Keratinocyte (primary cell): Measurements from ENCODE around the gene ZNF787. TPM values are rescaled to one million over a fixed set of nuclear protein-coding genes. Genes with fewer than 3 reads are reported as not detected.

Experiments
- DNase-seq: peaks from one replicate; pipeline ENCODE4 v3.0.0-alpha.2; 2011; ENCODE audit warnings: low read depth, missing footprints, low spot score
- FAIRE-seq: peaks from 2 replicates; lab custom pipeline; 2011; peaks lifted over from hg19 to GRCh38; lab: Jason Lieb, UNC
- H2AFZ ChIP-seq: 2 replicates; pipeline ENCODE4 v1.6.0; 2012; ENCODE audit warnings: low read length, control low read depth, inconsistent platforms; ENCODE audit not compliant: control insufficient read depth
- H3K27ac ChIP-seq: 2 replicates; pipeline ENCODE4 v1.5.1; 2011; ENCODE audit warnings: low read length; ENCODE audit not compliant: control insufficient read depth, insufficient read depth
- H3K27me3 ChIP-seq: 3 replicates; pipeline ENCODE4 v1.6.0; 2011; ENCODE audit warnings: low read length; ENCODE audit not compliant: control insufficient read depth, insufficient read depth; ENCODE audit errors: extremely low read depth
- H3K36me3 ChIP-seq, 2 experiments: 2 replicates in 1 of 2; 3 replicates in 1 of 2; pipeline ENCODE4 v1.5.1; 2011; ENCODE audit warnings: low read length in 2 of 2, mild to moderate bottlenecking in 1 of 2; ENCODE audit not compliant: control insufficient read depth in 2 of 2, insufficient read depth in 2 of 2; ENCODE audit errors: extremely low read depth in 1 of 2
- H3K4me1 ChIP-seq: 3 replicates; pipeline ENCODE4 v1.5.1; 2011; ENCODE audit warnings: low read length; ENCODE audit not compliant: control insufficient read depth, insufficient read depth; ENCODE audit errors: extremely low read depth
- H3K4me2 ChIP-seq: 3 replicates; pipeline ENCODE4 v1.6.0; 2011; ENCODE audit warnings: low read depth, low read length; ENCODE audit not compliant: control insufficient read depth, insufficient read depth; ENCODE audit errors: extremely low read depth
- H3K4me3 ChIP-seq, 3 experiments: fragments of 200-600 bp in 1 of 3; sonication (generic) in 1 of 3; 2 replicates in 2 of 3; 3 replicates in 1 of 3; pipeline ENCODE4 v1.5.1; 2011 to 2016; ENCODE audit warnings: low read length in 3 of 3, mild to moderate bottlenecking in 3 of 3, control low read depth in 2 of 3, inconsistent platforms in 1 of 3, low read depth in 1 of 3, mixed read lengths in 1 of 3, mixed run types in 1 of 3, moderate library complexity in 1 of 3; ENCODE audit not compliant: control insufficient read depth in 2 of 3, insufficient read depth in 2 of 3; ENCODE audit errors: extremely low read depth in 1 of 3
- H3K79me2 ChIP-seq: 2 replicates; pipeline ENCODE4 v1.6.0; 2012; ENCODE audit warnings: low read length; ENCODE audit not compliant: control insufficient read depth, insufficient read depth
- H3K9ac ChIP-seq: 3 replicates; pipeline ENCODE4 v1.6.0; 2011; ENCODE audit warnings: low read length; ENCODE audit not compliant: control insufficient read depth, insufficient read depth; ENCODE audit errors: extremely low read depth
- H3K9me1 ChIP-seq: 3 replicates; pipeline ENCODE4 v1.6.0; 2011; ENCODE audit warnings: low read length; ENCODE audit not compliant: control insufficient read depth, insufficient read depth; ENCODE audit errors: extremely low read depth
- H3K9me3 ChIP-seq: 2 replicates; pipeline ENCODE4 v1.5.1; 2012; ENCODE audit warnings: low read depth, low read length; ENCODE audit not compliant: control insufficient read depth
- H4K20me1 ChIP-seq: 3 replicates; pipeline ENCODE4 v1.6.0; 2011; ENCODE audit warnings: low read length; ENCODE audit not compliant: control insufficient read depth, insufficient read depth; ENCODE audit errors: extremely low read depth
- EZH2 ChIP-seq: IDR thresholded peaks from one replicate; pipeline ENCODE4 v1.6.1; 2012; ENCODE audit warnings: inconsistent platforms, mild to moderate bottlenecking, low read length, moderate library complexity
- dilution Hi-C: fragments of 300-500 bp; cut with MboI; formaldehyde crosslinking; loops from one replicate; pipeline ENCODE4 v1.7.0; 2020; ENCODE audit warnings: low sequenced_read_pairs; ENCODE audit not compliant: extremely low pct_ligation_motif_present
- polyA plus RNA-seq, 5 experiments: library from polyadenylated mRNA; depleted of rRNA in 3 of 5; stranded (reverse) in 3 of 5; stranded (forward) in 1 of 5; unstranded in 1 of 5; fragments of >200 nt; gene quantifications; 1 replicate in 1 of 5; 2 replicates in 3 of 5; 3 replicates in 1 of 5; pipeline versions ENCODE4 v1.2.1 to v1.2.3, GENCODE V29; 2011 to 2012; ENCODE audit warnings: missing spikeins in 2 of 5, low read depth in 1 of 5, low replicate concordance in 1 of 5
- TF ChIP-seq, protein P1 (sequence below), 3 experiments: IDR thresholded peaks in 1 of 3; conservative IDR thresholded peaks in 1 of 3; optimal IDR thresholded peaks in 1 of 3; 2 replicates in 2 of 3; 3 replicates in 1 of 3; pipeline versions ENCODE3 to v1.5.1; 2011; ENCODE audit warnings: low read length in 3 of 3, mild to moderate bottlenecking in 3 of 3, moderate library complexity in 2 of 3, control low read depth in 1 of 3, inconsistent platforms in 1 of 3; ENCODE audit not compliant: insufficient read depth in 2 of 3; ENCODE audit errors: extremely low read depth in 1 of 3

Gene ZNF787
- polyA plus RNA-seq, 1 donor (not counting 4 experiments of a cell fraction or from before 2014, with no cell fraction given), result 5.6 TPM

DNA sequence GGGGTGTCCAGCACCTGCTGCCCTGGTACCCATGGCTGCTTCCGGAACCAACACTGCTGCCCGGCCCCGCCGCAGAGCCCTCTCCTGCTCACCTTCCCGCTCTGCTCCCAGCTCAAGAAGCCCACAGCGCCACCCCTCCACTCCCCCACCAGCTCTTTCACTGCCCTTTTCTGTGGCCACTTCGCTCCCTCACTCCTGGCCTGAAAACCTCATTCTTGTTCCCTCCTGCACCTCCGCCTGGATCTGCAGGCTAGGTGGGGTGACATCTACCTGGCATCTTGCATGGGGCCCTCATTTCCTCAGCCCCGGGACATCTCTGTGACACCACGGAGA is 6.4 kb downstream of the ZNF787 start:
- DNase-seq (no peak), FAIRE-seq (no peak)
- H3K9ac ChIP-seq, result no peak overlapping the region
- H4K20me1 ChIP-seq, result peaks cover 36% of the 10 kb centered on the region
- H3K9me1 ChIP-seq, result peaks cover 2% of the 10 kb centered on the region
- dilution Hi-C loops, result no loop called here
- peaks cover 96% of the 10 kb centered on the region for H3K79me2 ChIP-seq
- H3K27me3 ChIP-seq, result no peaks in the 10 kb centered on the region
- no peaks in the 10 kb centered on the region for H3K9me3 ChIP-seq
- H3K4me3 ChIP-seq, result no peak overlapping the region
- peaks cover 7 to 18% of the 10 kb centered on the region in 2 experiments for H3K36me3 ChIP-seq
- no peak overlapping the region for H2AFZ ChIP-seq
- H3K4me2 ChIP-seq, result no peak overlapping the region
- H3K27ac ChIP-seq, result no peak overlapping the region
- peaks cover 11% of the 10 kb centered on the region for H3K4me1 ChIP-seq
- no peak for TF ChIP-seq EZH2
- TF ChIP-seq, protein P1, sequence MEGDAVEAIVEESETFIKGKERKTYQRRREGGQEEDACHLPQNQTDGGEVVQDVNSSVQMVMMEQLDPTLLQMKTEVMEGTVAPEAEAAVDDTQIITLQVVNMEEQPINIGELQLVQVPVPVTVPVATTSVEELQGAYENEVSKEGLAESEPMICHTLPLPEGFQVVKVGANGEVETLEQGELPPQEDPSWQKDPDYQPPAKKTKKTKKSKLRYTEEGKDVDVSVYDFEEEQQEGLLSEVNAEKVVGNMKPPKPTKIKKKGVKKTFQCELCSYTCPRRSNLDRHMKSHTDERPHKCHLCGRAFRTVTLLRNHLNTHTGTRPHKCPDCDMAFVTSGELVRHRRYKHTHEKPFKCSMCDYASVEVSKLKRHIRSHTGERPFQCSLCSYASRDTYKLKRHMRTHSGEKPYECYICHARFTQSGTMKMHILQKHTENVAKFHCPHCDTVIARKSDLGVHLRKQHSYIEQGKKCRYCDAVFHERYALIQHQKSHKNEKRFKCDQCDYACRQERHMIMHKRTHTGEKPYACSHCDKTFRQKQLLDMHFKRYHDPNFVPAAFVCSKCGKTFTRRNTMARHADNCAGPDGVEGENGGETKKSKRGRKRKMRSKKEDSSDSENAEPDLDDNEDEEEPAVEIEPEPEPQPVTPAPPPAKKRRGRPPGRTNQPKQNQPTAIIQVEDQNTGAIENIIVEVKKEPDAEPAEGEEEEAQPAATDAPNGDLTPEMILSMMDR (optimal IDR thresholded peaks at IDR 0.05 in 1 of 3, IDR thresholded peaks at IDR 0.05 in 1 of 3, conservative IDR thresholded peaks at IDR 0.05 in 1 of 3; ENCODE audit: extremely low read depth in 1 of 3, insufficient read depth in 2 of 3, low read length in 3 of 3), result no peak

DNA sequence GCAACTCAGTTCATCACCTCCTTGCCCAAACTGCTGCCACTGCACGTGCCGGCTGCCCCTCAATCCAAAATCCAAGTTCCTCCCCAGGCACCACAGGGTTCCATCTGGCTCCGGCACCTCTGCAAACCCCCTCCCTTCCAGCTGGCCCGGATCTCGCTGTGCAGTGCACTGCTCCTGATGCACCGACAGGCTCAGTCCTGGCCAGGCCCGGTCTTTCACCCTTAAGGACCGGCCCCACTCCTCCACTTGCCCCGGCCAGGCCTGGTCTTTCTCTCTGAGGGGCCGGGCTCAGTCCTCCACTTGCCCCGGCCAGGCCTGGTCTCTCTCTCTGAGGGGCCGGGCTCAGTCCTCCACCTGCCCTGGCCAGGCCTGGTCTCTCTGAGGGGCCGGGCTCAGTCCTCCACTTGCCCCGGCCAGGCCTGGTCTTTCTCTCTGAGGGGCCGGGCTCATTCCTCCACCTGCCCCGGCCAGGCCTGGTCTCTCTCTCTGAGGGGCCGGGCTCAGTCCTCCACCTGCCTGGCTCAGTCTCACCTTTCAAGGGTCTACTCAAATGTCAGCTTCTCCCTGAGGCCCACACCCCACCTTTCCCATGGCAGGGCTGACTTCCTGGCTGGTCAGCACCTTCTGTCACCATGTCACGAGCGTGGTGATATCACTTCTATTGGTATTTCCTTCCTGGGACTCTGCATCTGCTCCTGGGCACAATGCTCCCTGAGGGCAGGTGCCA is 6.9 kb downstream of the ZNF787 start:
- dilution Hi-C loops, result no loop called here
- H3K79me2 ChIP-seq, result peaks cover 95% of the 10 kb centered on the region
- H2AFZ ChIP-seq, result no peak overlapping the region

More for the DNA sequence above, 6.9 kb downstream of the ZNF787 start:
- Histone ChIP-seq H3K4me1 (peaks cover 8% of the 10 kb centered on the region), H4K20me1 (peaks cover 38% of the 10 kb centered on the region), H3K4me3 (no peak overlapping the region), H3K9ac (no peak overlapping the region), H3K36me3 (peaks cover 7 to 14% of the 10 kb centered on the region in 2 experiments), H3K9me3 (no peaks in the 10 kb centered on the region), H3K27me3 (no peaks in the 10 kb centered on the region), H3K27ac (no peak overlapping the region), H3K4me2 (no peak overlapping the region), H3K9me1 (peaks cover 2% of the 10 kb centered on the region)
- FAIRE-seq (no peak), DNase-seq (no peak)
- TF ChIP-seq, protein P1 (optimal IDR thresholded peaks at IDR 0.05 in 1 of 3, IDR thresholded peaks at IDR 0.05 in 1 of 3, conservative IDR thresholded peaks at IDR 0.05 in 1 of 3; ENCODE audit: extremely low read depth in 1 of 3, insufficient read depth in 2 of 3, low read length in 3 of 3), result no peak
- TF ChIP-seq EZH2, result no peak
